Small intestine (tissue), 7 donors: ENCODE data around the gene CDADC1. TPM values are rescaled to one million over a fixed set of nuclear protein-coding genes. Genes with fewer than 3 reads are reported as not detected.
"Not testable (repeated sequence)": the region's sequence is repeated elsewhere in the genome, so short reads cannot be mapped to it uniquely, and the experiment has no call there.

Experiments used
- DNase-seq, 2 donors: peaks; one replicate each; pipeline versions ENCODE4 v3.0.0 to v3.0.0-alpha.2; 2013
- FAIRE-seq: peaks from 2 replicates; lab custom pipeline; 2012; peaks lifted over from hg19 to GRCh38; lab: Jason Lieb, UNC
- H3K27ac ChIP-seq, 3 donors: one replicate each; pipeline ENCODE4 v1.5.1; 2013; ENCODE audit warnings: low read length in 2 of 3, mild to moderate bottlenecking in 2 of 3, control low read depth in 1 of 3, inconsistent platforms in 1 of 3, low read depth in 1 of 3, moderate library complexity in 1 of 3
- H3K27me3 ChIP-seq, 3 donors: one replicate each; pipeline ENCODE4 v1.6.1; 2013; ENCODE audit warnings: low read length in 3 of 3, inconsistent platforms in 1 of 3; ENCODE audit not compliant: control insufficient read depth in 3 of 3, insufficient read depth in 3 of 3
- H3K36me3 ChIP-seq, 3 donors: one replicate each; pipeline ENCODE4 v1.6.1; 2013; ENCODE audit warnings: low read length in 3 of 3, inconsistent platforms in 1 of 3, low read depth in 1 of 3, mild to moderate bottlenecking in 1 of 3, moderate library complexity in 1 of 3; ENCODE audit not compliant: control insufficient read depth in 3 of 3, insufficient read depth in 2 of 3
- H3K4me1 ChIP-seq, 3 donors: one replicate each; pipeline ENCODE4 v1.6.1; 2013; ENCODE audit warnings: low read length in 2 of 3, inconsistent platforms in 1 of 3, low read depth in 1 of 3, mild to moderate bottlenecking in 1 of 3, moderate library complexity in 1 of 3; ENCODE audit not compliant: control insufficient read depth in 3 of 3, insufficient read depth in 2 of 3
- H3K4me3 ChIP-seq, 3 donors: one replicate each; pipeline ENCODE4 v1.5.1; 2013; ENCODE audit warnings: low read length in 3 of 3, control low read depth in 1 of 3, inconsistent platforms in 1 of 3, low read depth in 1 of 3, mild to moderate bottlenecking in 1 of 3, moderate library complexity in 1 of 3
- H3K9me3 ChIP-seq, 2 donors: one replicate each; pipeline ENCODE4 v1.6.1; 2013; ENCODE audit warnings: low read depth in 1 of 2, low read length in 1 of 2; ENCODE audit not compliant: control insufficient read depth in 2 of 2, insufficient read depth in 1 of 2
- WGBS, 3 donors: extraction: QIAGEN DNeasy Blood & Tissue Kit; methylation state at CpG; one replicate each; pipeline ENCODE4 v1.1.7; 2013; 5-methylcytosine and 5-hydroxymethylcytosine counted together
- polyA plus RNA-seq, 4 donors: library from polyadenylated mRNA; stranded (reverse) in 3 of 4; unstranded in 1 of 4; fragments of 200-250 nt in 3 of 4; fragments of 120-200 nt in 1 of 4; gene quantifications; one replicate each; pipeline versions ENCODE4 v1.2.1 to v1.2.3, GENCODE V29; 2013
- donor health status: healthy with polysubstance abuse.
- donor health status: control.
- donor health status: control.
- donor health status: Bipolar disorder and iron deficiency.
- donor health status: healthy.

Gene CDADC1
- polyA plus RNA-seq, 4 donors, result 3.2 to 8.8 (median 3.8) TPM

DNA sequence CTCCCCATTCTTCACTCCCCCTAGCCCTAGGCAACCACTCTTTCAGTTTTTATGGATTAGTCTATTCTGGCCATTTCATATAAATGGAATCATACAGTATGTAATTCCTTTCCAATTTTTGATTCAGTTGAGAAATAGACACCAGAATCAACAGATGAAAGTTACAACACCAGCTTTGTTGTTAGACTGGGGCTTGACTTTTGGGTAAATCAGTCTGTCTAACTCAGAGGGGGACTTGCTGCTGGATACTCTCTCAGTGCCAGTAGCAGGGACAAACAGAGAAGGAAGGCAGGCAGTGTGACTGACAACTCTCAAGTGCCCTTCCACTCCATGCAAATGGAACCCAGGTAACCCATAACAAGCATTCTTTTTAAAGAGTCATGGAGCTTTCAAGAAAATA, 40.7 kb downstream of the CDADC1 start:
- Histone ChIP-seq H3K4me1 (no peaks in the 10 kb centered on the region), H3K27ac (no peak overlapping the region), H3K4me3 (no peak overlapping the region), H3K36me3 (peaks cover 0 to 8% (median 3%) of the 10 kb centered on the region in 3 donors), H3K9me3 (no peaks in the 10 kb centered on the region), H3K27me3 (no peaks in the 10 kb centered on the region)
- no peak for FAIRE-seq
- DNase-seq, result no peak

- peaks cover 0 to 14% (median 4%) of the 10 kb centered on the region in 3 donors for H3K36me3 ChIP-seq
- no peaks in the 10 kb centered on the region for H3K4me1 ChIP-seq
- no peak overlapping the region for H3K27ac ChIP-seq
- H3K4me3 ChIP-seq, result no peak overlapping the region
- no peaks in the 10 kb centered on the region for H3K27me3 ChIP-seq
- FAIRE-seq (no peak), DNase-seq (peak in 1 of 2 donors; percentile 51)
- no peaks in the 10 kb centered on the region for H3K9me3 ChIP-seq
- 34 to 60% (median 59%) methylated on average over 6 of the region's 6 CpGs for WGBS, 3 donors
Measured at GRCh38 chr13:49292742-49293486, 45.2 kb downstream of the CDADC1 start.

GRCh38 chr13:49294723-49295122, 47.0 kb downstream of the CDADC1 start:
- H3K4me3 ChIP-seq, H3K27ac ChIP-seq, FAIRE-seq, H3K4me1 ChIP-seq, H3K27me3 ChIP-seq, DNase-seq, H3K9me3 ChIP-seq: not testable (repeated sequence)
- WGBS, 3 donors, result 95 to 97% (median 97%) methylated on average over 6 of the region's 6 CpGs
- peaks cover 0 to 14% (median 4%) of the 10 kb centered on the region in 3 donors for H3K36me3 ChIP-seq

DNA sequence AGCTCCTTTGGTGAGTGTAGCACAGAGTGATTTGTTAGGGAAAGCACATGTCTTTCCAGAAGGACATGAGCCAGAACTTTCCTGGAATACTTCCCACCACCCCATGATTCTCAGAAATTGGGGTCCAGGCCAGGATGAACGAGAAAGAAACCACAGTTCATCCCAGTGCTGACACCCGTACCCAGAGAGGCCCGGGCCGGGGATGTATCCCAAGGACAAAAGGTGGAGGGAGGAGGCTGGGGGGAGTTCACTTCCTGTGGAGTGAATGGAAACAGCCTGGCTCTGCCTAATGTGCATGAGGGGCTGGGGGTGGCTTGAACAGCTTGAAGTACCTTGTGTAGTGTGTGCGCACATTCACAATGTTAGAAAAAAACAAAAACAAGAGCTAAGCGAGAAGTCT, 47.5 kb downstream of the CDADC1 start:
- Histone ChIP-seq H3K4me1 (no peaks in the 10 kb centered on the region), H3K4me3 (no peak overlapping the region), H3K27me3 (no peaks in the 10 kb centered on the region), H3K36me3 (peaks cover 0 to 14% (median 4%) of the 10 kb centered on the region in 3 donors), H3K27ac (no peak overlapping the region), H3K9me3 (no peaks in the 10 kb centered on the region)
- no peak for DNase-seq
- no peak for FAIRE-seq
- 70 to 83% (median 73%) methylated on average over 6 of the region's 6 CpGs for WGBS, 3 donors

DNA sequence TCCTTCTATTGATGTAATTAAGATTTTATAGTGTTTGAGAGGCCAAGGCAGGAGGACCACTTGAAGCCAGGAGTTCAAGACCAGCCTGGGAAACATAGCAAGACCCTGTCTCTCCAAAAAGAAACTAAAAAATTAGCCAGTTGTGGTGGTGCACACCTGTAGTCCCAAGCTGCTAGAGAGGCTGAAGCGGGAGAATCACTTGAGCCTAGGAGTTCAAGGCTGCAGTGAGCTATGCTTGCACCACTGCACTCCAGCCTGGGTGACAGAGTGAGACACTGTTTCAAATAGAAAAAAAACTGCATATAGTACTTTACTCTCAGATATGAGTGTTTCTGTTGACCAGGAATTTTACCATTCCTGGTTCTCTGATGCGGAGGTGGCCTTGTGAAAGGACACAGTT, 48.9 kb downstream of the CDADC1 start:
- no peak for DNase-seq
- H3K36me3 ChIP-seq, result peaks cover 0 to 12% (median 2%) of the 10 kb centered on the region in 3 donors
- no peak for FAIRE-seq
- WGBS, 3 donors, result 96 to 99% (median 98%) methylated on average over 2 of the region's 2 CpGs
- no peak overlapping the region for H3K27ac ChIP-seq
- no peaks in the 10 kb centered on the region for H3K27me3 ChIP-seq
- H3K4me1 ChIP-seq, result peaks cover 0 to 3% (median 0%) of the 10 kb centered on the region in 3 donors
- H3K9me3 ChIP-seq, result no peaks in the 10 kb centered on the region
- no peak overlapping the region for H3K4me3 ChIP-seq

- 80 to 84% (median 82%) methylated on average over 4 of the region's 4 CpGs for WGBS, 3 donors
- FAIRE-seq (no peak), DNase-seq (no peak)
Measured at GRCh38 chr13:49297338-49297737, 49.6 kb downstream of the CDADC1 start.

DNA sequence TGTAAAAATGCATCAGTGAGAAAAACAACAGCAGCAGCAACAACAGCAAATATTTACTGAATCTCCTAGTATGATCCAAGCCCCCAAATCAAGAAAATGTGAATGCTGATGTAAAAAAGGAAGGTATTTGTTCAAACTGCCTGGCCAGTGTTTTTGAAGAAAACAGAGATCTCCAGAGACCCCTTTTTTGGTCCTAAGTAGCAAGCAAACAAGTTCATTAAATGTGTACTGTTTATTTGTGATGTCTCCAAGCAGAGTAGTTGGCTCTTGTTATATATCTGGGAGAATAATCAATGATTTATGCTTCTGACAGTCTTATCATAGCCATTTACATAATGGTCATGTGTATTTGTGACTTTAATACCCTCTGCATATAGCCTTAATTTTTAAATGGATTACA, 50.7 kb downstream of the CDADC1 start:
- H3K4me1 ChIP-seq, result peaks cover 0 to 3% (median 0%) of the 10 kb centered on the region in 3 donors
- no peak overlapping the region for H3K4me3 ChIP-seq
- no peak for DNase-seq
- no peaks in the 10 kb centered on the region for H3K9me3 ChIP-seq
- FAIRE-seq, result no peak
- H3K36me3 ChIP-seq, result peaks cover 0 to 8% (median 2%) of the 10 kb centered on the region in 3 donors
- H3K27me3 ChIP-seq, result no peaks in the 10 kb centered on the region
- H3K27ac ChIP-seq, result no peak overlapping the region

More at GRCh38 chr13:49297338-49297737, 49.6 kb downstream of the CDADC1 start:
- Histone ChIP-seq H3K27ac (no peak overlapping the region), H3K27me3 (no peaks in the 10 kb centered on the region), H3K36me3 (peaks cover 0 to 12% (median 2%) of the 10 kb centered on the region in 3 donors), H3K4me1 (peaks cover 0 to 3% (median 0%) of the 10 kb centered on the region in 3 donors), H3K4me3 (no peak overlapping the region), H3K9me3 (no peaks in the 10 kb centered on the region)

- no peak overlapping the region for H3K27ac ChIP-seq
- H3K4me1 ChIP-seq, result peaks cover 0 to 3% (median 0%) of the 10 kb centered on the region in 3 donors
- 87 to 90% (median 88%) methylated on average over 7 of the region's 7 CpGs for WGBS, 3 donors
- DNase-seq (no peak), FAIRE-seq (no peak)
- no peaks in the 10 kb centered on the region for H3K9me3 ChIP-seq
- H3K27me3 ChIP-seq, result no peaks in the 10 kb centered on the region
- peaks cover 0 to 6% (median 1%) of the 10 kb centered on the region in 3 donors for H3K36me3 ChIP-seq
- H3K4me3 ChIP-seq, result no peak overlapping the region
Measured at GRCh38 chr13:49298903-49299605, 51.3 kb downstream of the CDADC1 start.
